ENCODE data around the gene GRIK4. TPM values are rescaled to one million over a fixed set of nuclear protein-coding genes. Genes with fewer than 3 reads are reported as not detected.
"Not testable (repeated sequence)": the region's sequence is repeated elsewhere in the genome, so short reads cannot be mapped to it uniquely, and the experiment has no call there.

The GRIK4 gene, protein sequence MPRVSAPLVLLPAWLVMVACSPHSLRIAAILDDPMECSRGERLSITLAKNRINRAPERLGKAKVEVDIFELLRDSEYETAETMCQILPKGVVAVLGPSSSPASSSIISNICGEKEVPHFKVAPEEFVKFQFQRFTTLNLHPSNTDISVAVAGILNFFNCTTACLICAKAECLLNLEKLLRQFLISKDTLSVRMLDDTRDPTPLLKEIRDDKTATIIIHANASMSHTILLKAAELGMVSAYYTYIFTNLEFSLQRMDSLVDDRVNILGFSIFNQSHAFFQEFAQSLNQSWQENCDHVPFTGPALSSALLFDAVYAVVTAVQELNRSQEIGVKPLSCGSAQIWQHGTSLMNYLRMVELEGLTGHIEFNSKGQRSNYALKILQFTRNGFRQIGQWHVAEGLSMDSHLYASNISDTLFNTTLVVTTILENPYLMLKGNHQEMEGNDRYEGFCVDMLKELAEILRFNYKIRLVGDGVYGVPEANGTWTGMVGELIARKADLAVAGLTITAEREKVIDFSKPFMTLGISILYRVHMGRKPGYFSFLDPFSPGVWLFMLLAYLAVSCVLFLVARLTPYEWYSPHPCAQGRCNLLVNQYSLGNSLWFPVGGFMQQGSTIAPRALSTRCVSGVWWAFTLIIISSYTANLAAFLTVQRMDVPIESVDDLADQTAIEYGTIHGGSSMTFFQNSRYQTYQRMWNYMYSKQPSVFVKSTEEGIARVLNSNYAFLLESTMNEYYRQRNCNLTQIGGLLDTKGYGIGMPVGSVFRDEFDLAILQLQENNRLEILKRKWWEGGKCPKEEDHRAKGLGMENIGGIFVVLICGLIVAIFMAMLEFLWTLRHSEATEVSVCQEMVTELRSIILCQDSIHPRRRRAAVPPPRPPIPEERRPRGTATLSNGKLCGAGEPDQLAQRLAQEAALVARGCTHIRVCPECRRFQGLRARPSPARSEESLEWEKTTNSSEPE
- total RNA-seq = 0.05 TPM

DNA sequence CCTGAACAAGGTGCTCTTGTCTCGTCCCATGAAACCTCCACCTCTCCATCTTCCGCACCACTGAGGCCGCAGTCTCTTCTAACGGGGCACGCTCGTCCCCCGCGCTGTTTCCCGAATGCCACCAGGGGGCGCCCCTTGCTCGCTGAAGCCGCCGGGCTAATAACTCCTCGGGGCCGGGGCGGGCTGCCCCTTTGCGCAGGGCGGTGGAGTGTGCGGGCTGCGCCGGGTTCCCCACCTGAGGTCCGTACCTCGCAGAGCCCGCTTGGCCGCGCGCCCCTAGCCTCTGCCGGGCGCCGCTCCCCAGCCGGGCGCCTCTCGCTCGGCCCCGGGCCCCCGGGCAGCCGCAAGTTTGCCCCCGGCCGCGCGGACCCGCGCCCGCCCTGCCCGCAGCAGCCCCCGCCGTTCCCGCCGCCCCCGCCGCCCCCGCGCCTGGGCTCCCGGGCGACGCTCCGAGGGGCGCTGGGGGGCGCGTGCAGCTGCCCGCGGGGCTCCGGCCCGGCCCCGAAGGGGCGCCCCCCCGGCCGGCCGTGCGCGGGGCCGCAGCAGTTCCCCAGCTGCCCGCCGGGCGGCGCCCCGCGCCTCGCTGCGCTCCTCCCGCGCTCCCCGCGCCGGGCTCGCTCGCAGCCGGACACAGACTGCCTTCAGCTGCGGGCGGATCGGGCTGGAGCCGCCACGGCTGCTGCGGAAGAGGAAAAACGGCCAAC, at the start of gene GRIK4:
Gene GRIK4, plus strand, starts transcription at position 633 of the 704 bp plus-strand sequence. CDS start 148,571 bp downstream, outside the sequence.
- DNase-seq (ENCODE audit: low spot score) (peak; percentile 83), ATAC-seq (peak; percentile 96)

DNA sequence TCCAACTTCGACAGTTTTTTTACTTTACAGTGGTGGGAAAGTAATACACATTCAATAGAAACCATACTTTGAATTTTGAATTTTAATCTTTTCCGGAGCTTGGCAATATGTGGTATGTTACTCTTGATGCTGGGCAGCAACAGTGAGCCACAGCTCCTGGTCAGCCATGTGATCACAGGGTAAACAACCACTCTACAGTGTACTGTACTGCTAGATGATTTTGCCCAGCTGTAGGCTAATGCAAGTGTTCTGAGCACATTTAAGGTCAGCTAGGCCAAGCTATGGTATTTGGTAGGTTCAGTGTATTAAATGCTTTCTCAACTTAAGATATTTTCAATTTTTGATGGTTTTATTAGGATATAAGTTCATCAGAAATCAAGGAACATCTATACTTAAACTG, 48.7 kb upstream of the GRIK4 start:
- DNase-seq (ENCODE audit: low spot score) (no peak), ATAC-seq (no peak)

DNA sequence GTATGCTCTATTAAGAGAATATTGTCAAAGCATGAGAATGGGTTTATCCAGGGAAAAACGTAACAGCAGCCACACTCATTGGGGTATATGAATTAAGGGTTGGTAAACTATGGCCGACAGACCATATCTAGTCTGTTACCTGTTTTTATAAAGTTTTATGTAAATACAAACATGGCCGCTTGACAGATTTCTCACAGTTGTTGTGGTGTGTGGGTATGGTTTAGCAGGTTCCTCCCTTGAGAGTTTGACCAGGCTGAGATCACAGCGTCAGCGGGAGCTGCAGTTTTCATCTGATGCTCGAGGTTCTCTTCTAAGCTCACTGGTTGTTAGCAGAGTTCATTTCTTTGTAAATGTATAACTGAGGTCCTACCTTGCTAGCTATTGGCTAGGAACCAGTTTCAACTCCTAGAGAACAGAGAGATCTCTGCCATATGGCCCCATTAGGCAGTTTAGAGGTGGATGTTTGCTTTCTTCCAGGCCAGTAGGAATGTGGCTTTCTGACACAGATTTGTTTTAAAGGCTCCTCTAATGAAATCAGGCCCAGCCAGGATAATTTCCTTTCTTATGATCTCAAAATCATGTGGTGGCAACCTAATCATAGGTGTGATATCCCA, 45.5 kb upstream of the GRIK4 start:
- DNase-seq (ENCODE audit: low spot score) = no peak
- no peak for ATAC-seq

DNA sequence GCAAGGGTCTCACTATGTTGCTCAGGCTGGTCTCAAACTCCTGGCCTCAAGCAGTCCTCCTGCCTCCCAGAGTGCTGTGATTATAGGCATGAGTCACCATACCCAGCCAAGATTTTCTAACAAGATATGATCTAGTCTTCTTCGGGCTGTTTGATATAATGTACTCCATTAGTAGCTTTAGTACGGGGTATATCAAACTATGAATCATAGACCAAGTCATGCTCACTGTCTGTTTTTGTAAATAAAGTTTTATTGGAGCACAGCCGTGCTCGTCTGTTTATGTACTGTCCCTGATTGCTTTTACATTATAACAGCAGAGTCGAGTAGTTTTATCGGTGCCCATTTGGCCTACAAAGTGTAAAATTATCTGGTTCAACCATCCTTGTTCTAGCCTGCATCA, 43.9 kb upstream of the GRIK4 start:
- ATAC-seq (no peak), DNase-seq (ENCODE audit: low spot score) (no peak)

DNA sequence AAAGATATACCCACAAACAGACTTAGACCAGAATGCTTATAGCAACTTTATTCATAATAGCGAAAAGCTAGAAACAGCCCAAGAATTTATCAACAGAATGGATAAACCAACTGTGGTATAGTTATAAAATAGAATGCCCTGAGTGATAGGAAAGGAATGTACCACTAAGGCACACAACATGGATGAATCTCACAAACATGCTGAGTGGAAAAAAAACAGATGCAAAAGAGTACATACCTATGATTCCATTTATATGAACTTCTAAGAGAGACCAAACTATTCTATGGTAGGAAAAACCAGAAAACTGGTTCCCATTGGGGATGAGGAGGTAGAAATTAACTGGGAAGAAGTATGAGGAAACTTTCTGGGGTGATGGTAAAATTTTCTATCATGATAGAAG, 40.4 kb upstream of the GRIK4 start:
- no peak for DNase-seq (ENCODE audit: low spot score)
- ATAC-seq = no peak

DNA sequence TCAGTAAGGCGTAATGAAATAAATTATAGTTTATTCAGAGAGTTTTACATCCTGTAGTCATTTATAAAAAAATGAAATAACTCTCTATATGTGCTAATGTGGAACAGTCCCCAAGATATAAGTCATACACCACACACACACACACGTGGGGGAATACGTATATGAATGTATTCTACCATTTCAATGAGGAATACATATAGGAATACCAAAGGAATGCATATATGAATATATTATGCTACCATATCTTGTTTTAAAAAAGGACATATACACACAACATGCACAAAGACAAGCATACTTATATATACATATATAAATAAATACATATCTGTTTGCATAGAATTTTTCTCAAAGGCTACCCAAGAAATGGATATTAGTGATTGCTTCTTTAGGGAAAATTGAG, 39.6 kb upstream of the GRIK4 start:
- ATAC-seq = no peak
- DNase-seq (ENCODE audit: low spot score) = no peak

DNA sequence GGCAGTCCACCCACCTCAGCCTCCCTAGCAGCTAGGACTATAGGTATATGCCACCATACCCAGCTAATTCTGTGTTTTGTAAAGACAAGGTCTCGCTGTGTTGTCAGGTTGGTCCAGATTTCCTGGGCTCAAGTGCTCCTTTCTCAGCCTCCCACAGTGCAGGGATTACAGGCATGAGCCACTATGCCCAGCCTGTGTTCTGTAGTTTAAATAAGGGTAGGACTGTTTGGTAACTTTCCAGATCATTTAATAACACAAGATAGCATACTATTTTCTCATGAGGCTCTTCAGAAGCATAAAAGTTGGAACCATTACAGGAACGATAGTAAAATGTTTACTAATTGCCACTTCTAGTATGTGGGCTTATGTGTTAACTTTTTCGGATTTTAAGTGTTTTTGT, 38.0 kb upstream of the GRIK4 start:
- no peak for DNase-seq (ENCODE audit: low spot score)
- no peak for ATAC-seq

DNA sequence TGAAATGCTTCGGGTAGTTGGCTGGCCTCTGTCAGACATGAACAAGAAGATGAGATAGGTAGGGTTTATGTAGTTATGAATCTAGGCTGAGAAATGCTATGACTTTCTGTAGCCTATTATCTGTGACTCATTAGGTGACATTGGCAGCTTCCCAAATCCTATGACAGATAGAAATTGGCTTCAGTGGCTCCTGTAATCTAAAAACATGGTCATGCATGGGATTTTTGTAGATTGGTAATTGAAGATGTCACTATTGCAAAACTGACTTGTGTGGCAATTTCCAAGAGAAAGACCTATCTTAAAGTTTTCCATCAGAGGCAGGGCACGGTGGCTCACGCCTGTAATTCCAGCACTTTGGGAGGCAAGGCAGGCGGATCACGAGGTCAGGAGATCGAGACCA, 29.4 kb upstream of the GRIK4 start:
- ATAC-seq (no peak), DNase-seq (ENCODE audit: low spot score) (no peak)

DNA sequence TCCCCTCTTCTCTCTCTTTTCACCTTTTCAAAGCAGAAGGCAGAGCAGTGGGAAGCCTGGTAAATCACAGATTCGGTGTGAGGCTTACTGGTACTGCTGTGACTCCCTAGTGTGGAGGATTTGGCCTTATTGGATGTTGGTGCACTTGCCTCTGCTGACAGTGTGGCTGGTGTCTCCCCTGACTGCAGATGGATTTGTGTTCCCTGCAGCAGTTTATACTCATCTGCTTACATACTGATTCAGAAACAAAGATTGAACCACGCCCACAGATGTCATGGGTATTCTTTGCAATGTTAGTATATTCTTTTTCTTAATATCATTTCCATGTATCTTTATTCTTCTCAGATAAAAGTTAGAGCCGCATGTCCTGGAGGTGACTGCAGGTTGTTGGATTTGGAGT, 26.8 kb upstream of the GRIK4 start:
- no peak for ATAC-seq

DNA sequence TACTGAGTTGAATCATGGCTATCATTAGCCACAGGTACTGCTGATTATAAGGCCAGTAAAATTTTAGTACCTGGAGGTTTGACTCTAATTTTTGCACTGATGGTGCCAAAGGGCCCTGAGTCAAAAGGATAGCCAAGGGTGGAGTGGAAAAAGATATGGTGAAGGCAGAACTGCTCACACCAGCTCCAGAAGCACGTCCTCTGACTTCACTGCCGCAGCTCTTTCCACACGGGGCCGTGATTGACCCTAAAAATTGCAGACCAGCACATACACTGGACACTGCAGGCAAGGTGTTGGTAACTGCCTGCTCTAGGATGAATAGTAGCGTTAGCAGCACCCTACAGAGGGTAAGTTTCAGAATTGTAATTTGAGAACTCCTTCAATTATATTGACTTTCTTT, 25.4 kb upstream of the GRIK4 start:
- no peak for ATAC-seq
- no peak for DNase-seq (ENCODE audit: low spot score)

More for the DNA sequence above, 26.8 kb upstream of the GRIK4 start:
- no peak for DNase-seq (ENCODE audit: low spot score)

DNA sequence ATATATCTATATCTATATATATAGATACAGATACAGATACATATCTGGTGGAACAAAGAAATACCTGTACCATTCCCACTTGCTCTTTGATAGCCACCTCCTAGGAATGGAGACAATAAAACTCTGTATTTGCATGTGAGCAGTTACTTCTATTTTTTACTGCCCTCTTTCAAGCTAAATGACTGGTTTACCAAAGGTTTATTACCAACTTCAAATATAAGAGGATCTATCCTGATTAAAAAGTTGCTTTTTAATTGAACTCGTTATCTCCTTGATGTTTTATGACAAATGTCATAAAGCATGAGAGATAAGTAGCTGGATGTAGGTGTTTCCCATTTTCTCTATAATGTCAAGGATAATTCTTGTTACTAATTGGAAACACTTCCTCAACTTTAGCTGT, 21.7 kb upstream of the GRIK4 start:
- no peak for DNase-seq (ENCODE audit: low spot score)
- ATAC-seq = no peak

DNA sequence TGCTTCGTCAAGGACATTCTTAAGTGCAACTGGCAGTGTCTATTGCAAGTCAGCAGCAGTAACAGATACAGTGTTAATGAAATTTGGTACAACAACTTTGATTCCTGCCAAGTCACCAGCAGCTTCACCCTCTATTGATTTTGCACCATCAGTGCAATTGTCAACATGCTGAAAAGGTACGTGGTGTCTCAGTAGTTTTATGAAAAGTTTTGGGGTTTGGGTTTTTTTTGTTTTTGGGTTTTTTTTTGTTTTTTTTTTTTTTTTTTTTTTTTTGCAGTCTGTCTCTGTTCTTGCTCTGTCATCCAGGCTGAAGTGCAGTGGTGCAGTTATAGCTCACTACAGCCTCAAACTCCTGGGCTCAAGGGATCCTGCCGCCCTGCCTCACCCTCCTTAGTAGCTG, 19.1 kb upstream of the GRIK4 start:
- ATAC-seq (no peak), DNase-seq (ENCODE audit: low spot score) (no peak)

DNA sequence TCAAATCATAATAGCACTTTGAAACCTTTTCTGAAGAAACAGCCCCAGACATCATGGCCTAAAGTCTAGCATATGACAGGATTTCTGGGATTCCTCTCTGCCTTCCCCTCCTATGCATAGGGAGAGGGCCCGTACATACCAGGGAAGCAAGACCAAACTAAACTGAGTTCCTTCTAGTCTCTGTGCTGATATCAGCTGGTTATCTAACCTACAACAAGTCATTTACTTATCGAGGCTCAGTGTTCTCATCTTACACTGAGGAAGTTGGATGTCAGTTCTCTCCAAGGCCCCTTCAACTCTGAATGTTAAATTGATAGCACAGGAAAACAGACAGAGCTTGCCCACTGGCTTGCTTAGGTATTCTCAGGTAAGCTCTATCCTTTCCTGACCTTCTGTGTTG, 17.0 kb upstream of the GRIK4 start:
- DNase-seq (ENCODE audit: low spot score) = no peak

DNA sequence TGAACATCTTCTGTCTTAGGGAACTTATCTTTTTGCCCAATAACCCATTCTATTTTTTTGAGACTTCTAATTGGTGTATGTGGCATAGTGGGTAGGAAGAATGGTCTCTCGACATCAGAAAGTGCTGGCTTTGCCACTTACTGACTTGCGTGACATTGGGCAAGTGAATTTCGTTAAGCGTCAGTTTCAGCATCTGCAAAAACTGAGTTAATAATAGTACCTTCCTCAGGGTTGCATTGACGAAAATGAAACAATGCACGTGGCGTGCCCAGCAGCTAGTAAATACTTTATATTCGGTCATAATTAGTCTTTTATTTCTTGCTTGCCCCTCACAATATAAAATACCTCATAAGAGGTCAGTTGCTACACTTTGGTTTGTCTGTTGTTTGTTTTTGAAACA, 12.5 kb upstream of the GRIK4 start:
- no peak for ATAC-seq
- no peak for DNase-seq (ENCODE audit: low spot score)

More for the DNA sequence above, 17.0 kb upstream of the GRIK4 start:
- no peak for ATAC-seq

DNA sequence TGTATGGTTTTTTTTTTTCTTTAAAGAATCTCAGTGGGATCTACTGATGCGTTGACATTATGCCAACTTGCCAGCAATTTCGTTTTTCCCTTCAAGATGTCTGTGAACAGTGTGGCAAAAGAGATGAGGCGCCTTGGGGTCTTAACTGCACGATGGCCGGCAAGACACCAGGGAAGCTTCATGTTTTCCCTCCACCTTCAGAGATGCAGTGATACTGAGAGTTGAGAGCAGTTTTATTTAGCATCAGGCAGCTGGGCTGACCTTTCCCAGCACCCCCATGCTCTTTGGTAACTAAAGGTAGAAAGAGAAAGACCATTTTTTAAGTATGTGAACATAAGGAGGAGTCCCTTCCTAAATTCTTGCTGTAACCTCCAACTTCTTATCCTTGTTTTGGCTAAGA, 11.7 kb upstream of the GRIK4 start:
- DNase-seq (ENCODE audit: low spot score) (no peak), ATAC-seq (no peak)

DNA sequence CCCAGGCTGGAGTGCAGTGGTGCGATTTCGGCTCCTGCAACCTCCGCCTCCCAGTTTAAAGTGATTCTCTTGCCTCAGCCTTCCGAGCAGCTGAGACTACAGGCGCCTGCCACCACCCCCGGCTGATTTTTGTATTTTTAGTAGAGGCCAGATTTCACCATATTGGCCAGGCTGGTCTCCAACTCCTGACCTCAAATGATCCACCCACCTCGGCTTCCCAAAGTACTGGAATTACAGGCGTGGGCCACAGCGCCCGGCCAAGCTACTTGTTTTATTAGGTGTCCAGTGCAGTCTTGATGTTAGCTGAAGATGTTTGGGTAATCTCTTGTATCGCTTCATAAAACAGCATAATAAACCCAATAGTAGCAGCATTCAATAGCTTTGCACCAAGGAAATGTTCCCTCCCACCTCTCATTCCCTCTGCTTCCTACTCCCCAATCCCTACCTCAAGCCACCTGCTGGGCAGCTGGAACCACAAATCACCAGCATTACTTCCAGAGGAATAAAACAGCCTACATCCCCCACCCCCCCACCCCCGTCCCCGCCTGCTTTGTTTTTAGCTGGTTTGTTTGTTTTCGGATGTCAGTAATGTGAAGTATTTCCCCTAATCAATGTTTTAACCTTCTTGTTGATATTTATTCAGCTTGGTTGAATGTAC, 11.0 kb upstream of the GRIK4 start:
- DNase-seq (ENCODE audit: low spot score) = no peak

DNA sequence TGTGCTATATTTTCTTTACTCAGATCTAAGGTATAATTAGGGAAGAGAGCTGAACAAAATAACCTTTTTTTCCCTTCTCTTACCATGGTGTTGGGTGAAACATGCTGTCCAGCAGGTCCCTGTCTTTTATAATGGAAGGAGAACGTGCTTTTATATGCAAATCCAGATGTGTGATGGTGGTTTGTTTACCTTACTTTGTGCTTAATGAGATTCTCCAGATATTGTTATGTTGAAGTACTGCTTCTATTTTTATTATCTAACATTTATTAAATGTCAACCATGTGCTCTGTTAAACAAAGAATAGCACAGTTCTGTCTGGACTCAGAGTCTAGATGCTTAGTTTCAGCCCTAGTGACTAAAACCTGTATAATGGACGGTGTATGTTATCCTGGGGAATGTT, 10.1 kb upstream of the GRIK4 start:
- ATAC-seq (no peak), DNase-seq (ENCODE audit: low spot score) (no peak)

More for the DNA sequence above, 11.0 kb upstream of the GRIK4 start:
- ATAC-seq = no peak

DNA sequence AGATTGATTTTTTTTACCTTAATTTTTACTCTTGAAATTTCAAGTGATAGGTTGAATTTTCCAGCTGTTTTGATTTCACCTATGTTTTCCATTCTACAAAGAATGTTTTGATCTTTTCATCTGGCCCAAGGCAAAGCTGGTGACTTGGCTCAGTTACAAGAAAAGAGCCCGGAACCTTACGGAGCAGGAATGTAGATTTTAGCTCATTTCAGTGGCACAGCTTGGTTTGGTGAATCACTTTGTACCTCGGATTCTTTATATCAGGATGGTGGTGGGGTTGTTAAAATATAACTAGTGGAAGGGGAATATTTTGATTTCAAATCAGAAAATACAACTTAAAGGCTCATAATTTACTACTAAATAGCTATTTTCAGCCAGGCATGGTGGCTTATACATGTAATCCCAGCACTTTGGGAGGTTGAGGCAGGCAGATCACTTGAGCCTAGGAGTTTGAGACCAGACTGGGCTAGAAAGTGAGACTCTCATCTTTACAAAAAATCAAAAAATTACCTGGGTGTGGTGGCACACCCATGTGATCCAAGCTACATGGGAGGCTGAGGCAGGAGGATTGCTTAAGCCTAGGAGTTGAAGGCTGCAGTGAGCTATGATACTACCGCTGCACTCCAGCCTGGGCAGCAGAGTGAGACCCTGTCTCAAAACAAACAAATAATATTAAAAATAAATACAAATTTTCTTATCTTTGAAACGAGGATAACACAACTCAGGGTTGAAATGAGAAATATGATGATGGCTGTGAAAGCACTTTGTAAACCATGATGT, 9.4 kb upstream of the GRIK4 start:
- DNase-seq (ENCODE audit: low spot score) = no peak
- no peak for ATAC-seq

DNA sequence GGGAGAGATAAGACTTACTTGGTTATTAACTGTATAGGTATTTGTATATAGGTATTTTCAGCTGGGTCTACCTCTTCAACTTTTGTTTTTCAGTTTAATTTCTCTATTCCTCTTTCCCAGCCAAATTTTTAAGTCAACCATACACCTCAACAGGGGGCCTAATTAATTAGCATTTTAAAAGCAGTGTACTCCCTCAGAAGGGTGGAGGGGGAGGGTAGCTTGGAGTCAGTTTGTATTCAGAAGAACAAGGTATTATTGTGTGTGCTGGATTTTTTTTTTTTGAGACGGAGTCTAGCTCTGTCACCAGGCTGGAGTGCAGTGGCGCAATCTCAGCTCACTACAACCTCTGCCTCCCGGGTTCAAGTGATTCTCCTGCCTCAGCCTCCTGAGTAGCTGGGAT, 8.0 kb upstream of the GRIK4 start:
- not testable (repeated sequence) for DNase-seq (ENCODE audit: low spot score); ATAC-seq
